Measurements from ENCODE around the gene UNC13B.

Gene UNC13B

DNA sequence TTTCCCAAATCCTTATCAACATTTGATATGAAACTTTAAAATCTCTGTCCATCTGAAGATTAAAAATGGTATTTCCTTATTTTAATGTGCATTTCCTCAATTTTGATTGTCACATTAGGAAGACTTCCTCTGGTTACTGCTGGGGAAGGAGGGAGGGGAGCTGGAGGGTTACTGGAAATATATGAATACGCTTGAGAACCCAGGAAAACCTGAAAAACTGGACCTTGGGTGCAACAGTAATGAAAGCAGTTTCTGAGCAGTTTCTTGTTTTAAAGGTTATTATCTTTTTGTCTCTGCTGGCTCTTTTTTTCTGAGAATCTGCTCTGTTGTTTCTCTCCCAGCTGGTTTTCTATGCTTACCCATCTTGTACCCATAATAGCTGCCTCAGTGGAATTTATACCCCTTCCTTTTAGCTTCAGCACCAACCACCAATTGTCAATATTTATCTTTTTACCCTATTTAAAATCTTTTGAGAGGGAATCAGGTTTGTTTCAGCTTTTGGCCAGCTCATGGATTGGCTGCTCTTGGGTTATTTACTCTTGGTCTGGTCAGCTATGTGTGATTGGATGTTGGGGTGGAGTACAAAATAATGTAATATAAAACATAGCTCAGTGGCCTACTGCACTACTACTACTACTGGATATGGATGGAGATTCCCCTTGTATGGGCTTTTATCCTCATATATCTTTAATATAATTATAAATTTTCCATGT lies 67.4 kb downstream of the UNC13B start:
- TF ChIP-seq POLR2AphosphoS5 (IDR thresholded peaks at IDR 0.05; ENCODE audit: low read depth, low read length) (no peak), TAF1 (IDR thresholded peaks at IDR 0.05; ENCODE audit: borderline replicate concordance, insufficient read depth, low read length) (no peak), SIN3A (IDR thresholded peaks at IDR 0.05; ENCODE audit: borderline replicate concordance, insufficient read depth, low read length) (no peak), FOXP2 (optimal IDR thresholded peaks at IDR 0.05; ENCODE audit: borderline replicate concordance, extremely low read depth, extremely low read length, insufficient read depth) (no peak)
- TF ChIP-seq, protein P1, sequence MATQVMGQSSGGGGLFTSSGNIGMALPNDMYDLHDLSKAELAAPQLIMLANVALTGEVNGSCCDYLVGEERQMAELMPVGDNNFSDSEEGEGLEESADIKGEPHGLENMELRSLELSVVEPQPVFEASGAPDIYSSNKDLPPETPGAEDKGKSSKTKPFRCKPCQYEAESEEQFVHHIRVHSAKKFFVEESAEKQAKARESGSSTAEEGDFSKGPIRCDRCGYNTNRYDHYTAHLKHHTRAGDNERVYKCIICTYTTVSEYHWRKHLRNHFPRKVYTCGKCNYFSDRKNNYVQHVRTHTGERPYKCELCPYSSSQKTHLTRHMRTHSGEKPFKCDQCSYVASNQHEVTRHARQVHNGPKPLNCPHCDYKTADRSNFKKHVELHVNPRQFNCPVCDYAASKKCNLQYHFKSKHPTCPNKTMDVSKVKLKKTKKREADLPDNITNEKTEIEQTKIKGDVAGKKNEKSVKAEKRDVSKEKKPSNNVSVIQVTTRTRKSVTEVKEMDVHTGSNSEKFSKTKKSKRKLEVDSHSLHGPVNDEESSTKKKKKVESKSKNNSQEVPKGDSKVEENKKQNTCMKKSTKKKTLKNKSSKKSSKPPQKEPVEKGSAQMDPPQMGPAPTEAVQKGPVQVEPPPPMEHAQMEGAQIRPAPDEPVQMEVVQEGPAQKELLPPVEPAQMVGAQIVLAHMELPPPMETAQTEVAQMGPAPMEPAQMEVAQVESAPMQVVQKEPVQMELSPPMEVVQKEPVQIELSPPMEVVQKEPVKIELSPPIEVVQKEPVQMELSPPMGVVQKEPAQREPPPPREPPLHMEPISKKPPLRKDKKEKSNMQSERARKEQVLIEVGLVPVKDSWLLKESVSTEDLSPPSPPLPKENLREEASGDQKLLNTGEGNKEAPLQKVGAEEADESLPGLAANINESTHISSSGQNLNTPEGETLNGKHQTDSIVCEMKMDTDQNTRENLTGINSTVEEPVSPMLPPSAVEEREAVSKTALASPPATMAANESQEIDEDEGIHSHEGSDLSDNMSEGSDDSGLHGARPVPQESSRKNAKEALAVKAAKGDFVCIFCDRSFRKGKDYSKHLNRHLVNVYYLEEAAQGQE (IDR thresholded peaks at IDR 0.05; ENCODE audit: insufficient read depth in 1 of 2, low read depth in 2 of 2, low read length in 2 of 2) = no peak

DNA sequence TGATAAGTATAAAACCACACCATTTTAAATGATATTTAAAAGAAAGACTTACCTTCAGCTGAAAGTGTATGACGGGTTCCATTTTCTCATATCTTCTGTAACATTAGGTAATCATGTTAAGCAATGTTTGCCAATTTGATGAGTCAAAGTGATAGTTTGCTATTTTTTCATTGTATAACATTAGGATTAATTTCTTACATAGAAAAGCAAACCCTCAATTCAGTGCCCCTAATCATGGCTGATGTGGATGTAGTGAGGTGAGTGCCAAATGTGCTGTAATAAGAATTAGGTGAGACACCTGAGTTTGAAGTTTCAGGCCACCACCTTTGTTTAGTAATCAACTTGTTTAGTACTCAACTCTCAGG lies 68.0 kb downstream of the UNC13B start:
- TF ChIP-seq SIN3A (IDR thresholded peaks at IDR 0.05; ENCODE audit: borderline replicate concordance, insufficient read depth, low read length) = no peak
- TF ChIP-seq POLR2AphosphoS5 (IDR thresholded peaks at IDR 0.05; ENCODE audit: low read depth, low read length) = no peak
- no peak for TF ChIP-seq FOXP2 (optimal IDR thresholded peaks at IDR 0.05; ENCODE audit: borderline replicate concordance, extremely low read depth, extremely low read length, insufficient read depth)
- no peak for TF ChIP-seq TAF1 (IDR thresholded peaks at IDR 0.05; ENCODE audit: borderline replicate concordance, insufficient read depth, low read length)
- TF ChIP-seq, protein P1 (IDR thresholded peaks at IDR 0.05; ENCODE audit: insufficient read depth in 1 of 2, low read depth in 2 of 2, low read length in 2 of 2) = no peak

DNA sequence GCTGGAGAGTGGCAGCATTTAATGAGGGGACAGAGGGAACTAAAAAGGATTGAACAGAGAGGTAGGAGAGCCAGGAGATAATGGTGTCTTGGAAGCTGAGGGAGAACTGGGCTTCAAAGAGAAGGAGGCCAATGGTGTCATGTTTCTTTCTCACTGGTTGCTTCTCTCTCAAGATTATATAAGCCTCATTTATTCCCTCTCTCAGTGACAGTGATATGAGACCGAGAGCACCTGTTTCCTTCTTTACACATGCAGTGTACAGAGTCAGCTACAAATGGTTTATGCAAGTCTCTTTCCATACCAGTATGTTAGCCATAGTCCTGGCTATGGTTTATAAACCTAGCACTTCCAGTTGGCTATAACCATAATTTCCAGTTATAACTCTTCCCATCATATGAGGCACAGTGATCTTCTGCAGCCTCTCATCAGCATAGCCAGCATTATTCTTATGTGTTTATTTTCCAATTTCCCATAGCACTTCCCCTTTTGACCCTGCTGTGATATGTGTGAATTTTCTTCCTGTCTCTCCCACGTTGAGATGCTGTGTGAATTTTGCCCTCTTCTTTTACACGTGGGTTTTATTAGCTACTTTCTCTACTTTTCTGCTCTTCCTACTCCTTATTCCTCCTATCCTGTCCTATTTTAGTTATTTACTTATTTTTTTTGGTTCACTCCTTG lies 71.2 kb downstream of the UNC13B start:
- TF ChIP-seq, protein P1 (IDR thresholded peaks at IDR 0.05; ENCODE audit: insufficient read depth in 1 of 2, low read depth in 2 of 2, low read length in 2 of 2) = no peak
- no peak for TF ChIP-seq POLR2AphosphoS5 (IDR thresholded peaks at IDR 0.05; ENCODE audit: low read depth, low read length)
- TF ChIP-seq TAF1 (IDR thresholded peaks at IDR 0.05; ENCODE audit: borderline replicate concordance, insufficient read depth, low read length) = no peak
- no peak for TF ChIP-seq FOXP2 (optimal IDR thresholded peaks at IDR 0.05; ENCODE audit: borderline replicate concordance, extremely low read depth, extremely low read length, insufficient read depth)
- TF ChIP-seq SIN3A (IDR thresholded peaks at IDR 0.05; ENCODE audit: borderline replicate concordance, insufficient read depth, low read length) = no peak

DNA sequence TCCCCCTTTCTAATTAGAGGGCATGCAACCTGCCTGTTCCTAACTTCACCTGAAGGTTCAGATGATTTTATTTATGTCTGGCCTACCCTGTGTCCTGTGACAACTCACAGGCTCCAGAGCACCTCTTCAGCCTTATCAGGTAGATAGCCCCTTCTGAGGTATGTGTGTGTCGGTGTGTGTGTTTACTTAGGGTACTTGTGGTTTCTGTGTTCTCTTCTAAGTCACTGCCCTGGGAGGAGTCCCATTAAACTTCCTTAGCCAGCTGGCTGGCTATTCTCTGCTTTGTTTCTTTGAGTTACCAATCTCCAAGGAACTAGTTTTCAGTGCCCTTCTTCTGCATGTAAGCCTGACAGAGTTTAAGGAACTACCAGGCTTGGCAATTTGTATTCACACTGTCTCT lies 74.9 kb downstream of the UNC13B start:
- TF ChIP-seq, protein P1 (IDR thresholded peaks at IDR 0.05; ENCODE audit: insufficient read depth in 1 of 2, low read depth in 2 of 2, low read length in 2 of 2) = no peak
- TF ChIP-seq SIN3A (IDR thresholded peaks at IDR 0.05; ENCODE audit: borderline replicate concordance, insufficient read depth, low read length) (no peak), FOXP2 (optimal IDR thresholded peaks at IDR 0.05; ENCODE audit: borderline replicate concordance, extremely low read depth, extremely low read length, insufficient read depth) (no peak), POLR2AphosphoS5 (IDR thresholded peaks at IDR 0.05; ENCODE audit: low read depth, low read length) (no peak), TAF1 (IDR thresholded peaks at IDR 0.05; ENCODE audit: borderline replicate concordance, insufficient read depth, low read length) (no peak)
